GM12878 (cell line): ENCODE data around the gene IL4I1. TPM values are rescaled to one million over a fixed set of nuclear protein-coding genes. Genes with fewer than 3 reads are reported as not detected.

Experiments
- BACH1 ChIP-seq: fragments of 450-650 bp; IDR thresholded peaks from 2 replicates; pipeline ENCODE4 v1.6.1; 2017; ENCODE audit warnings: mild to moderate bottlenecking, borderline replicate concordance
- BCL11A ChIP-seq: IDR thresholded peaks from 2 replicates; pipeline ENCODE4 v1.6.1; 2011; ENCODE audit warnings: low read depth, low read length
- BHLHE40 ChIP-seq, 2 experiments: fragments of 450-650 bp in 1 of 2; IDR thresholded peaks; 2 replicates each; pipeline ENCODE4 v1.6.1; 2011 to 2017; ENCODE audit warnings: low read depth in 2 of 2, borderline replicate concordance in 1 of 2, improper control_type of control experiment in 1 of 2, low read length in 1 of 2, mild to moderate bottlenecking in 1 of 2
- CBX5 ChIP-seq: sonication (generic); IDR thresholded peaks from 2 replicates; pipeline ENCODE4 v1.6.1; 2016; ENCODE audit warnings: low read depth, moderate library complexity, mild to moderate bottlenecking, inconsistent platforms
- CHD1 ChIP-seq: IDR thresholded peaks from 2 replicates; pipeline ENCODE4 v1.6.1; 2012; ENCODE audit warnings: low read depth, low read length, improper control_type of control experiment
- EGR1 ChIP-seq, 2 experiments: IDR thresholded peaks; 1 replicate in 1 of 2; 2 replicates in 1 of 2; pipeline ENCODE4 v1.6.1; 2011 to 2012; ENCODE audit warnings: low read depth in 2 of 2, low read length in 2 of 2, borderline replicate concordance in 1 of 2, mild to moderate bottlenecking in 1 of 2, moderate library complexity in 1 of 2
- IKZF2 ChIP-seq, 2 experiments: fragments of 450-650 bp; IDR thresholded peaks; 2 replicates each; pipeline ENCODE4 v1.6.1; 2017; ENCODE audit warnings: mild to moderate bottlenecking in 2 of 2, moderate library complexity in 2 of 2
- NR2C2 ChIP-seq: IDR thresholded peaks from 2 replicates; pipeline ENCODE4 v1.6.1; 2011; ENCODE audit warnings: borderline replicate concordance, low read depth; ENCODE audit not compliant: control insufficient read depth, insufficient read length
- NR2F1 ChIP-seq: fragments of 450-650 bp; conservative IDR thresholded peaks from 2 replicates; pipeline ENCODE4 v1.6.1; 2017; ENCODE audit warnings: mild to moderate bottlenecking
- POU2F2 ChIP-seq: IDR thresholded peaks from 3 replicates; pipeline ENCODE4 v1.6.1; 2011; ENCODE audit warnings: low read depth, mild to moderate bottlenecking, low read length, borderline replicate concordance
- SMC3 ChIP-seq: IDR thresholded peaks from 2 replicates; pipeline ENCODE4 v1.6.1; 2011; ENCODE audit warnings: low read length, improper control_type of control experiment, borderline replicate concordance
- SPI1 ChIP-seq: IDR thresholded peaks from 2 replicates; pipeline ENCODE4 v1.6.1; 2011; ENCODE audit warnings: low read depth, mild to moderate bottlenecking, low read length, moderate library complexity, borderline replicate concordance; ENCODE audit not compliant: insufficient read depth
- TARDBP ChIP-seq: IDR thresholded peaks from 2 replicates; pipeline ENCODE4 v1.6.1; 2016; ENCODE audit warnings: borderline replicate concordance
- TCF7 ChIP-seq: IDR thresholded peaks from 2 replicates; pipeline ENCODE4 v1.6.1; 2014; ENCODE audit warnings: antibody characterized with exemption, borderline replicate concordance
- WRNIP1 ChIP-seq: IDR thresholded peaks from 2 replicates; pipeline ENCODE4 v1.6.1; 2011; ENCODE audit warnings: low read depth, low read length, improper control_type of control experiment, borderline replicate concordance
- ZNF217 ChIP-seq: fragments of 450-650 bp; IDR thresholded peaks from 2 replicates; pipeline ENCODE4 v1.6.1; 2017; ENCODE audit warnings: antibody characterized with exemption, mild to moderate bottlenecking
- polyA plus RNA-seq, 11 experiments: library from polyadenylated mRNA; depleted of rRNA in 4 of 11; unstranded in 6 of 11; stranded (reverse) in 5 of 11; fragments of >200 nt; fragmentation: Nextera tagmentation in 4 of 11; fragmentation: Illumina TruSeq in 1 of 11; extraction: Ambion mirVana in 4 of 11; extraction: Trizol in 1 of 11; gene quantifications; 1 replicate in 1 of 11; 2 replicates in 10 of 11; pipeline versions ENCODE4 v1.2.1 to v1.2.3, GENCODE V29; 2011 to 2016; ENCODE audit warnings: inconsistent platforms in 2 of 11, missing spikeins in 2 of 11, low read depth in 1 of 11
- total RNA-seq, 4 experiments: library from RNA; depleted of rRNA in 3 of 4; stranded (reverse); fragments of >200 nt in 3 of 4; fragmentation: Illumina TruSeq in 1 of 4; extraction: Trizol in 1 of 4; gene quantifications; 2 replicates each; pipeline versions ENCODE4 v1.2.1 to v1.2.3, GENCODE V29; 2013 to 2021
- TF ChIP-seq, protein P1 (sequence below): fragments of 450-650 bp; formaldehyde crosslinking; IDR thresholded peaks from 2 replicates; pipeline ENCODE4 v1.4.0; 2020; ENCODE audit warnings: mild to moderate bottlenecking, moderate library complexity
- TF ChIP-seq, protein P2 (sequence below): IDR thresholded peaks from 2 replicates; pipeline ENCODE4 v1.6.1; 2011; ENCODE audit warnings: low read depth, mild to moderate bottlenecking, low read length, moderate library complexity, borderline replicate concordance; ENCODE audit errors: extremely low read depth
- TF ChIP-seq, protein P3 (sequence below): IDR thresholded peaks from 2 replicates; pipeline ENCODE4 v1.6.1; 2011; ENCODE audit warnings: mild to moderate bottlenecking, low read depth, low read length, moderate library complexity; ENCODE audit not compliant: insufficient replicate concordance
- TF ChIP-seq, protein P4 (sequence below): IDR thresholded peaks from 2 replicates; pipeline ENCODE4 v1.6.1; 2012; ENCODE audit warnings: low read length, inconsistent platforms
- TF ChIP-seq, protein P5 (sequence below), 3 experiments: IDR thresholded peaks in 2 of 3; conservative IDR thresholded peaks in 1 of 3; 2 replicates each; pipeline ENCODE4 v1.5.1; 2011; ENCODE audit warnings: low read depth in 3 of 3, low read length in 3 of 3, mild to moderate bottlenecking in 3 of 3, control low read depth in 2 of 3, moderate library complexity in 2 of 3, inconsistent platforms in 1 of 3, mixed read lengths in 1 of 3; ENCODE audit not compliant: control insufficient read depth in 2 of 3, insufficient read depth in 1 of 3; ENCODE audit errors: extremely low read depth in 1 of 3

IL4I1 gene
- total and polyA plus RNA-seq, 10 of the 15 experiments (the other 5 are each of a cell fraction or from before 2014, with no cell fraction given): 0.62 to 83.8 (median 42.8) TPM

DNA sequence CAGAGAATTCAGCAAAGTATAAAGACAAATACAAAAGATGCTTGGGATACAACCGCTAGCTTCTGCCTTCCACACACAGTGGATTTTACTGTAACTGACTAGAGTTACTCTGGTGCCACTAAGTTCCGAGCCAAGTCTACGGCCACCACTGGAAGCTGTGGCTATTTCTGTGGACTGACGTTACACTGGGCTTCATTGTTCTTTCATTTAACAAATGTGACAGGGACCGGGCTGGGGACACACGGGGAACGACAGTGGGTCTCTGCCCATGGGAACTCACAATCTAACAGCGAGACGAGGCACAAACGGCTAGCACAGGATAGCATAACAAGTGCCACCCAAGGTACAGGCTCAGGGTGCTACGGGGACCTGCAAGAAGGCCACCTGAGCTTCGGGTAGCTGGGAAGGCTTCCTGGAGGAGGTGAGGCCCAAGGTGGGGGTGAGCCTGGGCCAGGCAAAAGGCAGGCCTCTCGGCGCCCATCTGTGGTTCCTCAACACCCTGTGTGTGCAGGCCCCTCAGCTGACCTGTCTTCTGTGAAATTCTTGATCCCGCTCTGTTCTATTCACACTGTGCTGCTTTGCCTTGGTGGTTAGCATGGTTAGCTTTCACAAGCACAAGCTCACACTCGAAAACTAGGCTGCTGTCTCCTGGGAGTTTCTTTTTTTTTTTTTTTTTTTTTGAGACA lies 10.3 kb upstream of the IL4I1 start (continued):
- TF ChIP-seq, protein P1, sequence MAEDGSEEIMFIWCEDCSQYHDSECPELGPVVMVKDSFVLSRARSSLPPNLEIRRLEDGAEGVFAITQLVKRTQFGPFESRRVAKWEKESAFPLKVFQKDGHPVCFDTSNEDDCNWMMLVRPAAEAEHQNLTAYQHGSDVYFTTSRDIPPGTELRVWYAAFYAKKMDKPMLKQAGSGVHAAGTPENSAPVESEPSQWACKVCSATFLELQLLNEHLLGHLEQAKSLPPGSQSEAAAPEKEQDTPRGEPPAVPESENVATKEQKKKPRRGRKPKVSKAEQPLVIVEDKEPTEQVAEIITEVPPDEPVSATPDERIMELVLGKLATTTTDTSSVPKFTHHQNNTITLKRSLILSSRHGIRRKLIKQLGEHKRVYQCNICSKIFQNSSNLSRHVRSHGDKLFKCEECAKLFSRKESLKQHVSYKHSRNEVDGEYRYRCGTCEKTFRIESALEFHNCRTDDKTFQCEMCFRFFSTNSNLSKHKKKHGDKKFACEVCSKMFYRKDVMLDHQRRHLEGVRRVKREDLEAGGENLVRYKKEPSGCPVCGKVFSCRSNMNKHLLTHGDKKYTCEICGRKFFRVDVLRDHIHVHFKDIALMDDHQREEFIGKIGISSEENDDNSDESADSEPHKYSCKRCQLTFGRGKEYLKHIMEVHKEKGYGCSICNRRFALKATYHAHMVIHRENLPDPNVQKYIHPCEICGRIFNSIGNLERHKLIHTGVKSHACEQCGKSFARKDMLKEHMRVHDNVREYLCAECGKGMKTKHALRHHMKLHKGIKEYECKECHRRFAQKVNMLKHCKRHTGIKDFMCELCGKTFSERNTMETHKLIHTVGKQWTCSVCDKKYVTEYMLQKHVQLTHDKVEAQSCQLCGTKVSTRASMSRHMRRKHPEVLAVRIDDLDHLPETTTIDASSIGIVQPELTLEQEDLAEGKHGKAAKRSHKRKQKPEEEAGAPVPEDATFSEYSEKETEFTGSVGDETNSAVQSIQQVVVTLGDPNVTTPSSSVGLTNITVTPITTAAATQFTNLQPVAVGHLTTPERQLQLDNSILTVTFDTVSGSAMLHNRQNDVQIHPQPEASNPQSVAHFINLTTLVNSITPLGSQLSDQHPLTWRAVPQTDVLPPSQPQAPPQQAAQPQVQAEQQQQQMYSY (CRISPR knock-in tag): no peak
- TF ChIP-seq POU2F2 (peak; percentile 36; the same call in 1 of the 3 replicates), CHD1 (no peak), SMC3 (no peak), NR2F1 (no peak), EGR1 (IDR thresholded peaks at IDR 0.05; ENCODE audit: borderline replicate concordance in 1 of 2, low read depth in 2 of 2, low read length in 2 of 2) (no peak), SPI1 (no peak), CBX5 (no peak), TARDBP (no peak), WRNIP1 (no peak), IKZF2 (IDR thresholded peaks at IDR 0.05) (no peak; a peak in 1 of 4 replicates), NR2C2 (no peak), TCF7 (no peak), BHLHE40 (IDR thresholded peaks at IDR 0.05; ENCODE audit: borderline replicate concordance in 1 of 2, low read depth in 2 of 2, low read length in 1 of 2) (peak; percentile 40 to 52; a peak in 2 of 4 replicates), BCL11A (no peak; the same call in 1 of the 2 replicates), BACH1 (no peak), ZNF217 (no peak; the same call in 1 of the 2 replicates)
- TF ChIP-seq, protein P2, sequence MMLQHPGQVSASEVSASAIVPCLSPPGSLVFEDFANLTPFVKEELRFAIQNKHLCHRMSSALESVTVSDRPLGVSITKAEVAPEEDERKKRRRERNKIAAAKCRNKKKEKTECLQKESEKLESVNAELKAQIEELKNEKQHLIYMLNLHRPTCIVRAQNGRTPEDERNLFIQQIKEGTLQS: no peak
- TF ChIP-seq, protein P3, sequence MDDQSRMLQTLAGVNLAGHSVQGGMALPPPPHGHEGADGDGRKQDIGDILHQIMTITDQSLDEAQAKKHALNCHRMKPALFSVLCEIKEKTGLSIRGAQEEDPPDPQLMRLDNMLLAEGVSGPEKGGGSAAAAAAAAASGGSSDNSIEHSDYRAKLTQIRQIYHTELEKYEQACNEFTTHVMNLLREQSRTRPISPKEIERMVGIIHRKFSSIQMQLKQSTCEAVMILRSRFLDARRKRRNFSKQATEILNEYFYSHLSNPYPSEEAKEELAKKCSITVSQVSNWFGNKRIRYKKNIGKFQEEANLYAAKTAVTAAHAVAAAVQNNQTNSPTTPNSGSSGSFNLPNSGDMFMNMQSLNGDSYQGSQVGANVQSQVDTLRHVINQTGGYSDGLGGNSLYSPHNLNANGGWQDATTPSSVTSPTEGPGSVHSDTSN: no peak
- TF ChIP-seq, protein P4, sequence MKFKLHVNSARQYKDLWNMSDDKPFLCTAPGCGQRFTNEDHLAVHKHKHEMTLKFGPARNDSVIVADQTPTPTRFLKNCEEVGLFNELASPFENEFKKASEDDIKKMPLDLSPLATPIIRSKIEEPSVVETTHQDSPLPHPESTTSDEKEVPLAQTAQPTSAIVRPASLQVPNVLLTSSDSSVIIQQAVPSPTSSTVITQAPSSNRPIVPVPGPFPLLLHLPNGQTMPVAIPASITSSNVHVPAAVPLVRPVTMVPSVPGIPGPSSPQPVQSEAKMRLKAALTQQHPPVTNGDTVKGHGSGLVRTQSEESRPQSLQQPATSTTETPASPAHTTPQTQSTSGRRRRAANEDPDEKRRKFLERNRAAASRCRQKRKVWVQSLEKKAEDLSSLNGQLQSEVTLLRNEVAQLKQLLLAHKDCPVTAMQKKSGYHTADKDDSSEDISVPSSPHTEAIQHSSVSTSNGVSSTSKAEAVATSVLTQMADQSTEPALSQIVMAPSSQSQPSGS: 0 out of 2 replicates have a peak, but pooled peaks have one; percentile 18
- TF ChIP-seq, protein P5, sequence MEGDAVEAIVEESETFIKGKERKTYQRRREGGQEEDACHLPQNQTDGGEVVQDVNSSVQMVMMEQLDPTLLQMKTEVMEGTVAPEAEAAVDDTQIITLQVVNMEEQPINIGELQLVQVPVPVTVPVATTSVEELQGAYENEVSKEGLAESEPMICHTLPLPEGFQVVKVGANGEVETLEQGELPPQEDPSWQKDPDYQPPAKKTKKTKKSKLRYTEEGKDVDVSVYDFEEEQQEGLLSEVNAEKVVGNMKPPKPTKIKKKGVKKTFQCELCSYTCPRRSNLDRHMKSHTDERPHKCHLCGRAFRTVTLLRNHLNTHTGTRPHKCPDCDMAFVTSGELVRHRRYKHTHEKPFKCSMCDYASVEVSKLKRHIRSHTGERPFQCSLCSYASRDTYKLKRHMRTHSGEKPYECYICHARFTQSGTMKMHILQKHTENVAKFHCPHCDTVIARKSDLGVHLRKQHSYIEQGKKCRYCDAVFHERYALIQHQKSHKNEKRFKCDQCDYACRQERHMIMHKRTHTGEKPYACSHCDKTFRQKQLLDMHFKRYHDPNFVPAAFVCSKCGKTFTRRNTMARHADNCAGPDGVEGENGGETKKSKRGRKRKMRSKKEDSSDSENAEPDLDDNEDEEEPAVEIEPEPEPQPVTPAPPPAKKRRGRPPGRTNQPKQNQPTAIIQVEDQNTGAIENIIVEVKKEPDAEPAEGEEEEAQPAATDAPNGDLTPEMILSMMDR (IDR thresholded peaks at IDR 0.05 in 2 of 3, conservative IDR thresholded peaks at IDR 0.05 in 1 of 3; ENCODE audit: control insufficient read depth in 2 of 3, extremely low read depth in 1 of 3, insufficient read depth in 1 of 3, low read depth in 3 of 3, low read length in 3 of 3): no peak
